Activated gamma-delta T cell treated with Interleukin-2 at 50 U/mL for 16 hours (primary cell): ENCODE data around the gene BFAR.
"Not testable (repeated sequence)": the region's sequence is repeated elsewhere in the genome, so short reads cannot be mapped to it uniquely, and the experiment has no call there.

Source experiments
- DNase-seq: peaks from one replicate; pipeline ENCODE4 v3.0.0-alpha.2; 2020

BFAR gene

GRCh38 chr16:14632693-14633569, at the start of gene BFAR:
Gene BFAR (plus strand): TSS chr16:14632951. CDS start chr16:14644347, 11,396 bp downstream.
- DNase-seq: peak; percentile 100

GRCh38 chr16:14585287-14585686, 47.5 kb upstream of the BFAR start:
- DNase-seq: no peak

- no peak for DNase-seq
These were observed 46.0 kb upstream of the BFAR start for GRCh38 chr16:14586637-14587305.

- DNase-seq: no peak
These were observed 32.6 kb upstream of the BFAR start for GRCh38 chr16:14600164-14600563.

GRCh38 chr16:14602443-14602963, 30.2 kb upstream of the BFAR start:
- no peak for DNase-seq

GRCh38 chr16:14606102-14606501, 26.6 kb upstream of the BFAR start:
- no peak for DNase-seq

GRCh38 chr16:14608111-14608566, 24.6 kb upstream of the BFAR start:
- no peak for DNase-seq

GRCh38 chr16:14608604-14609003, 24.1 kb upstream of the BFAR start:
- DNase-seq: no peak

- no peak for DNase-seq
These were observed 23.0 kb upstream of the BFAR start for GRCh38 chr16:14609716-14610115.

GRCh38 chr16:14611660-14612059, 21.1 kb upstream of the BFAR start:
- no peak for DNase-seq

GRCh38 chr16:14613991-14614390, 18.8 kb upstream of the BFAR start:
- no peak for DNase-seq

GRCh38 chr16:14616280-14616679, 16.5 kb upstream of the BFAR start:
- no peak for DNase-seq

GRCh38 chr16:14618566-14618965, 14.2 kb upstream of the BFAR start:
- DNase-seq: no peak

- DNase-seq: no peak
These were observed 5.7 kb upstream of the BFAR start for GRCh38 chr16:14627078-14627477.

- no peak for DNase-seq
These were observed 3.7 kb upstream of the BFAR start for GRCh38 chr16:14628806-14629611.

GRCh38 chr16:14629612-14629918, 3.2 kb upstream of the BFAR start:
- no peak for DNase-seq

GRCh38 chr16:14629919-14630619, 2.7 kb upstream of the BFAR start, which contains the start of gene PARN:
Gene PARN (minus strand): TSS chr16:14630260. CDS start chr16:14630125, 135 bp downstream.
- peak; percentile 98 for DNase-seq

GRCh38 chr16:14630620-14631330, 2.0 kb upstream of the BFAR start:
- DNase-seq: not testable (repeated sequence)

GRCh38 chr16:14634389-14634725, 1.6 kb downstream of the BFAR start:
- no peak for DNase-seq

- DNase-seq: no peak
These were observed 2.8 kb downstream of the BFAR start for GRCh38 chr16:14635395-14636165.
